Esophagus muscularis mucosa (tissue), 4 donors: ENCODE results near the gene ABI3BP. TPM values are rescaled to one million over a fixed set of nuclear protein-coding genes. Genes with fewer than 3 reads are reported as not detected.

ENCODE experiments used
- DNase-seq: peaks from one replicate; pipeline ENCODE4 v3.0.0-alpha.2; 2017; ENCODE audit errors: extremely low spot score
- H3K27ac ChIP-seq, 4 donors: fragments of 200-600 bp; sonication (generic); replicated peaks in 1 of 4; 1 replicate in 3 of 4; 2 replicates in 1 of 4; pipeline ENCODE4 v1.5.1; 2016 to 2019; ENCODE audit warnings: mild to moderate bottlenecking in 1 of 4
- H3K27me3 ChIP-seq, 4 donors: fragments of 200-600 bp; sonication (generic); one replicate each; pipeline versions ENCODE4 v1.5.1 to v1.6.0; 2016 to 2019
- H3K36me3 ChIP-seq, 4 donors: fragments of 200-600 bp; sonication (generic); one replicate each; pipeline ENCODE4 v1.5.1; 2016 to 2019
- H3K4me1 ChIP-seq, 4 donors: fragments of 200-600 bp; sonication (generic); one replicate each; pipeline ENCODE4 v1.5.1; 2016 to 2019
- H3K4me3 ChIP-seq, 4 donors: fragments of 200-600 bp; sonication (generic); 1 replicate in 2 of 4; 2 replicates in 2 of 4; pipeline ENCODE4 v1.5.1; 2016 to 2019; ENCODE audit warnings: mild to moderate bottlenecking in 4 of 4, moderate library complexity in 1 of 4
- H3K9me3 ChIP-seq, 4 donors: fragments of 200-600 bp; sonication (generic); 1 replicate in 3 of 4; 2 replicates in 1 of 4; pipeline ENCODE4 v1.5.1; 2016 to 2019
- CTCF ChIP-seq, 3 experiments: fragments of 200-600 bp in 2 of 3; fragments of 450-650 bp in 1 of 3; sonication (generic) in 2 of 3; IDR thresholded peaks; one replicate each; pipeline ENCODE4 v1.5.1; 2017 to 2019; ENCODE audit warnings: antibody characterized with exemption in 3 of 3, mild to moderate bottlenecking in 2 of 3, moderate library complexity in 1 of 3
- EP300 ChIP-seq: sonication (generic); formaldehyde crosslinking; IDR thresholded peaks from one replicate; pipeline ENCODE4 v1.6.1; 2017; ENCODE audit warnings: antibody characterized with exemption
- POLR2A ChIP-seq: fragments of 450-650 bp; IDR thresholded peaks from one replicate; pipeline ENCODE4 v1.6.1; 2017; ENCODE audit warnings: antibody characterized with exemption, moderate library complexity, mild to moderate bottlenecking, low read depth
- POLR2AphosphoS5 ChIP-seq, 2 donors: sonication (generic); formaldehyde crosslinking; IDR thresholded peaks; one replicate each; pipeline ENCODE4 v1.6.1; 2017; ENCODE audit warnings: antibody characterized with exemption in 2 of 2
- WGBS: methylation state at CpG from one replicate; pipeline ENCODE4 v1.1.5; 2018; 5-methylcytosine and 5-hydroxymethylcytosine counted together
- intact Hi-C: fragments of 100-400 bp; cut with DNase I; formaldehyde crosslinking; loops from one replicate; pipeline ENCODE4 v1.15.1; 2023
- total RNA-seq, 4 donors: library from RNA; depleted of rRNA; stranded (reverse); fragments of >200 nt; gene quantifications; one replicate each; pipeline versions ENCODE4 v1.1.0 to v1.2.1, GENCODE V29; 2016

ABI3BP gene
- total RNA-seq, 4 donors from 2014 or later = 25.7 to 67.3 (median 61.5) TPM

- no peaks in the 10 kb centered on the region for H3K27me3 ChIP-seq
- H3K4me1 ChIP-seq = peaks cover under 1 to 64% (median 37%) of the 10 kb centered on the region in 4 donors
- intact Hi-C loops = no loop called here
- H3K9me3 ChIP-seq = no peaks in the 10 kb centered on the region
- DNase-seq = no peak
- H3K27ac ChIP-seq = peak overlapping the region; percentile 67 to 79 (median 75)
- WGBS = 22% methylated on average over 3 of the region's 3 CpGs
- peak overlapping the region; percentile 37 to 61 (median 52) for H3K4me3 ChIP-seq
- no peaks in the 10 kb centered on the region for H3K36me3 ChIP-seq
- TF ChIP-seq CTCF (IDR thresholded peaks at IDR 0.05) = peak in 1 of 3 experiments; percentile 14
- no peak for TF ChIP-seq EP300
- peak in 1 of 2 donors; percentile 9 for TF ChIP-seq POLR2AphosphoS5 (IDR thresholded peaks at IDR 0.05)
- no peak for TF ChIP-seq POLR2A
Observed at GRCh38 chr3:100992231-100993012, 799 bp downstream of the ABI3BP start.

GRCh38 chr3:100988080-100988479, 5.1 kb downstream of the ABI3BP start:
- H3K27ac ChIP-seq = peak overlapping the region in 1 of 4 donors; percentile 2
- 50% methylated on average over 1 of the region's 1 CpG for WGBS
- TF ChIP-seq POLR2AphosphoS5 (IDR thresholded peaks at IDR 0.05) (no peak), POLR2A (no peak), CTCF (IDR thresholded peaks at IDR 0.05) (no peak), EP300 (no peak)
- no peaks in the 10 kb centered on the region for H3K9me3 ChIP-seq
- H3K4me1 ChIP-seq = peaks cover 3 to 56% (median 34%) of the 10 kb centered on the region in 4 donors
- intact Hi-C loops = no loop called here
- no peaks in the 10 kb centered on the region for H3K36me3 ChIP-seq
- H3K27me3 ChIP-seq = no peaks in the 10 kb centered on the region
- H3K4me3 ChIP-seq = no peak overlapping the region
- no peak for DNase-seq

DNA sequence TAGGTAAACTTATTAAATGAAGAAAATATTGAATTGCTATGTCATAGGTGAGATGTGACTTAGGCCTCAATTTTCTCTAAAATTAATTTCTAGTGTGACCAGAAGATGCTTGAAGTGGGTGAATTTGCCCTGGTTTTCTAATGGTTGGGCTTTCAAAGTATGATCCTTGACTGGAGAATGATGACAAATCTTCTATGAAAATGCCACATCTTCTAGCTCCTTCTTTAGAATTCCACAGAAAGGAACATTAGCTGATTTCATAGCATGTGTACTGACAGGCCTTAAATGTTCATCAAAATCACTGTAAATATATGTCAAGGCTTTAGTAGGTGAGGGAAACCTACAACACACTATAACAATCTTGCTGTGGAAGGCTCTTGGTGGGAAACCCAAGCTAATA, 8.9 kb downstream of the ABI3BP start:
- H3K4me3 ChIP-seq = no peak overlapping the region
- DNase-seq = no peak
- H3K27me3 ChIP-seq = no peaks in the 10 kb centered on the region
- TF ChIP-seq CTCF (IDR thresholded peaks at IDR 0.05) (no peak), POLR2A (no peak), EP300 (no peak), POLR2AphosphoS5 (IDR thresholded peaks at IDR 0.05) (no peak)
- intact Hi-C loops = no loop called here
- H3K27ac ChIP-seq = peak overlapping the region; percentile 73 to 84 (median 78)
- peaks cover 8 to 57% (median 45%) of the 10 kb centered on the region in 4 donors for H3K4me1 ChIP-seq
- H3K36me3 ChIP-seq = no peaks in the 10 kb centered on the region
- no peaks in the 10 kb centered on the region for H3K9me3 ChIP-seq

GRCh38 chr3:100982710-100983109, 10.5 kb downstream of the ABI3BP start:
- TF ChIP-seq EP300 (no peak), POLR2AphosphoS5 (IDR thresholded peaks at IDR 0.05) (peak; percentile 46 to 67)
- DNase-seq = no peak
- 14% methylated on average over 4 of the region's 4 CpGs for WGBS
- H3K27me3 ChIP-seq = no peaks in the 10 kb centered on the region
- intact Hi-C loops = no loop called here
- no peaks in the 10 kb centered on the region for H3K9me3 ChIP-seq
- H3K4me1 ChIP-seq = peaks cover 8 to 65% (median 57%) of the 10 kb centered on the region in 4 donors
- H3K4me3 ChIP-seq = peak overlapping the region; percentile 11 to 34 (median 28)
- H3K36me3 ChIP-seq = no peaks in the 10 kb centered on the region
- H3K27ac ChIP-seq = peak overlapping the region; percentile 73 to 84 (median 78)

DNA sequence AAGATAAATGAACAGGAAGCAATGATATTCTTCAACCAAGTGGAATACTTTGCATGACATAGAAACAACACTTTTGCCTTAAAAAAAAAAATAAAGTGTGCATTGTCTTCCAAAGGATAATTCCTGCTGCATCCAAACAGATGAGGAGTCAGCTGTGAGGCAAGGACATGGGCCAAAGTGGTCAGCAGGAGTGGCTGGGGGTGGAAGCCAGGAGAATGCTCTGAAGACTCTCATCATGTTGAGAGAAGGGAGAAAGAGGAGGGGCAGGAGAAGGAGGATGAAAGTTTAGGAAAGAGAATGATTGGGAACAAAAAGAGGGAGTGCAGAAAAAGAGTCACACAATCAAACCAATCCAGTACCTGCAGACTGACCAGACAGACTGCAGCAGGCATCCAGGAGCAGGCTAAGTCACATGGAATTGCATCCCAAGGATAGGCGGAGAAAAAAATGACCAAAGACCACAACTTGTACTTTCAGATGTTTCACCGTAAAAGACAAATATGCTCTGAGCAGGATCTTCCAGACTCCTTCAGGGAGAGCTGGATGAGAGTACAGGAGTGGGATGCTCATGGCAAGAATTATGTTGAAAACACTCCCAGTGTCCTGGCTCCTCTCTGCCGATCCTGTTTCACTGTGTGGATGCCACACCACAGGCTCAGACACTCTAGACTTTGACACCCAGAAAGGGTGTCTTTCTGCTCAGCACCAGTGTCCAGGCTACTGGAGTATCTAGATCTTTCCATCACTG, 11.9 kb downstream of the ABI3BP start:
- WGBS = 78% methylated on average over 3 of the region's 3 CpGs
- peak overlapping the region; percentile 73 to 84 (median 78) for H3K27ac ChIP-seq
- no peaks in the 10 kb centered on the region for H3K36me3 ChIP-seq
- H3K4me1 ChIP-seq = peaks cover 8 to 71% (median 64%) of the 10 kb centered on the region in 4 donors
- TF ChIP-seq EP300 (no peak), POLR2AphosphoS5 (IDR thresholded peaks at IDR 0.05) (no peak), CTCF (IDR thresholded peaks at IDR 0.05) (no peak), POLR2A (no peak)
- peaks cover 0 to 5% (median 2%) of the 10 kb centered on the region in 4 donors for H3K9me3 ChIP-seq
- no peak overlapping the region for H3K4me3 ChIP-seq
- no peaks in the 10 kb centered on the region for H3K27me3 ChIP-seq
- no peak for DNase-seq
- intact Hi-C loops = no loop called here
